Activated CD4-positive, alpha-beta T cell treated with anti-CD3 and anti-CD28 coated beads, Interleukin-2, amount 50 U/mL, for 24 hours (primary cell): ENCODE measurements around the gene CTAGE9.

ENCODE experiments used
- DNase-seq, 2 donors: peaks; one replicate each; pipeline ENCODE4 v3.0.0-alpha.2; 2020; ENCODE audit warnings: low read depth in 1 of 2, low spot score in 1 of 2

The CTAGE9 gene

DNA sequence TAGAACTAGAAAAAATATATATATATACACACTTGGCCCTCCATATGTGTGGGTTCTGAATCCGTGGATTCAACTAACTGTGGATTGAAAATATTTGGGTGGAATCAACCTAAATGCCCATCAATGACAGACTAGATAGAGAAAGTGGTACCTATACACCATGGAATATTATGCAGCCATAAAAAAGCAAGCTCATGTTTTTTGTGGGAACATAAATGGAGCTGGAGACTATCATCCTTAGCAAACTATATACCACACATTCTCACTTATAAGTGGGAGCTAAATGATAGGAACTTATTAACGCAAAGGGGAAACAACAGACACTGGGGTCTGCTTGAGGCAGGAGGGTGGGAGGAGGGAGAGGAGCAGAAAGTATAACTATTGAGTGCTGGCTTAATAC lies 37.6 kb downstream of the CTAGE9 start:
- no peak for DNase-seq

- DNase-seq, result no peak
Measured at GRCh38 chr6:131669891-131670290, 40.9 kb downstream of the CTAGE9 start.

- DNase-seq, result no peak
Measured at GRCh38 chr6:131663578-131664165, 47.1 kb downstream of the CTAGE9 start.

GRCh38 chr6:131660195-131660594 lies 50.6 kb downstream of the CTAGE9 start:
- DNase-seq, result no peak
